HG03159 (cell line): ENCODE results near the gene RTN4RL1.

Experiments used
- ATAC-seq: cut with Tn5 transposase; IDR thresholded peaks from one replicate; pipeline ENCODE4 v1.9.1; 2021; ENCODE audit warnings: mild to moderate bottlenecking, moderate library complexity; ENCODE audit not compliant: unreplicated experiment

RTN4RL1 gene

GRCh38 chr17:2025220-2025621, at the start of gene RTN4RL1:
RTN4RL1 (minus strand) TSS chr17:2025334; CDS start chr17:2024865, 469 bp downstream.
- ATAC-seq: no peak

DNA sequence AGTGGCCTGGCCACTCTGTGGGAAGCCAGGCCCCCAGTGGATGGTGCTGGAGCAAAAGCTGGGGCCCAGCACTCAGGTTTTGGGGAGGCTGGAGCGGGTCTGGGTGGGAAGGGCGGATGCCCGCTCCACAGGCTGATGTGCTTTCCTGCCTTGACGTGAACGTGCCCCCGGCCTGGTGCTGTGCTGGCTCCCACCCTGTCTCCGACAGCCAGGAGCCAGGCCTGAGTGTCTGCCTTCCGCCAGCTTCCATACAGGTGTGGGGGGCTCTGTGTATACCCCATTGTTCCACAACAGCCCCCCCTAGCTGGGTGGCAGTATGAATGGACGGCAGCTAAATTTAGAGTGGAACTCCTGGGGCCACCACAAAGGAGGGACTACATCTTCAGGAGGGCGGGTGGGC, 49.8 kb upstream of the RTN4RL1 start:
- ATAC-seq: no peak

- ATAC-seq: no peak
These were observed 46.5 kb upstream of the RTN4RL1 start for GRCh38 chr17:2071455-2072281.

DNA sequence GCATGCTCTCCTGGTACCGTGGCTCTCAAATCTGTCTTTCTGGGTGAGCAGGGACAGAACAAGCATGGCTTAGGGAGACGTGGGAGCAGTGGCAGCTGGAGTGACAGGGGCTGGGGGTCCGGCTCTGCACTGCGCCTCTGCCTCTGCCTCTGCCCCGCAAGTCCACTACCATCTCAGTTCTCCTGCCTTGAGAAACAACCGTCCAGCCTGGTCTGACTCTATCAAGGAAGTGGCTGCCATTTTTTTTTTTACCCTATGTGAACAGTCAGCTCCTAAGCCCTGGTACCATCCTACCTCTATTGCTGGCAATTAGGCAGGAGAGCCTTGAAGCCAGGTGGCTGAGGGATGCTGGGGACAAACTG, 45.9 kb upstream of the RTN4RL1 start:
- ATAC-seq: no peak

DNA sequence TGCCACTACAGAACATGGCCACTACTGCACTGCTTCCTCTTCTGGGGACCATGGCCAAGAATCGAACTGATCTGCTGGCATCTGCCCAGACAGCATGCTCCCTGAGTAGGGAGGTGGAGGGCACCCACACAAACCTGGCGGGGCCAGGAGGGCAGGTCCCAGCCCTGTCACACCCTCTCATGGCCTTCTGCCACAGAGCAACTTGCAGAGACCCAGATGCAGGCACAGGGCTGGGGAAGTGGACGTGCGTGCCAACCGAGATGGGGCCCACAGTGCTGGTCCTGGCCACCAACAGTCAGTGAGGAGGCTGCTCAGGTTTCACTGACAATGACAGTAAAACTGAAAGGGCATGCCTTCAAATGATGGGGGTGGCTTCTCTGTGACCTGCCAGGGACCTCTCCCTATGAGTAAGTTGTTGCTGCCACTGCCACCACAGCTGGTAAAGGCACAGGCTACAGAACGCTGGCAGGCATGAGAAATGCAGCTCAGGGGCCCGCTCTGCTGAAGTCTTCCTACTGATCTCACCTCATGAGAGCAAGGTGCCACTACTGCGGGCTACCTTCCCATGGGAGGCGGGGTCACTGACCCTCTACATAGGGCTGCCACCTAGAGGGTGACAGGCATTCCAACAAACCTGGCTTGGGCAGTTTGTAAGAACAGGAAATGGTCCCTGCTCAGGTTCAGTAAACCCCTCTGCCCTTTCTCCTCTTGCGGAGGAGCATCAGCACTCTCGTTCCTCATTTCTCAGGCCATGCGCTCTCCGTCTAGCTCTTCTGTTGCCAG, 45.3 kb upstream of the RTN4RL1 start:
- ATAC-seq: peak; percentile 66

DNA sequence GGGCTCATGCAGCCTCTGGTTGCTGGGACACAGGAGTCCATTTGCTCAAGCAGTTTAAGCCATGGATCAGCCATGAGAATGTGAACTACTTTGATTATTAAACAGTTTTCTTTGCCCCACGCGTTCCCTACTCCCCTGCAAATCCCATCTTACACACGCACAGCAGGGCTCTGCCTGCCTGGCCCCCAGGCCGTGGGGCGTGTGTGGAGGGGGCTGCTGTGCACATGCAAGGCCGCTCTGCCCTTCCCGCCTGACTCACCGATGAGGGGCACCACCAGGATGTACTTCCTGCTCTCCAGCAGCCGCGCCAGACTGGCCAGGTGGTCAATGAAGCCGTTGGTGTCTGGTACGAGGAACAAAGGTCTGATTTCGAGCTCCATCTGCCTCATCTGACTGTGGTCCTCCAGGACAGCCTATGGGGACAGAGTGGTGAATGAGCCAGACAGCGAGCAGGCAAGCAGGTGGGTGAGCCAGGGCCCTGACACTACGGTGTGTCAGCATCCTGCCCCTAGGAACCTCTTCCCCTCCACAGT, 43.5 kb upstream of the RTN4RL1 start:
- no peak for ATAC-seq

GRCh38 chr17:2068031-2068518, 42.9 kb upstream of the RTN4RL1 start:
- ATAC-seq: no peak

DNA sequence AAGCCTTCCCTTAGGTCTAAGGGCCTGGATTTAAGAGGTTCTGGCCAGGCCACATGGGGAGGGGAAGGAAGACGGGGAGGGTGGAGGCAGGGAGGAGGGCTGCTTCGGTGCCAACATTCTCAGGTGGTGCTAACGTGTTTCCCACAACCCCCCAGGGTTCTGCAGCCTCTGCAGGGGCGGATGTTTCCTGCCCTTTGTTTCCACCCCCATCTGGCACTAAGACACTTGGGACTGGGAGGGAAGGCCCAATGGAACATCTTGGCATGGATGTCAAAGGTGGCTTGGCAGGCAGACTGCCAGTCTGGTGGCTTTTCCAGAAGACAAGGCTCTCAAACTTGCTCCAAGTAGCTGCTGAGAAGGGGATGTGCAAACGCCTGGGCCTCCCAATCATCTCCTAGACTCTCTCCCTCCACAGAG, 42.5 kb upstream of the RTN4RL1 start:
- ATAC-seq: no peak

GRCh38 chr17:2067048-2067561, 42.0 kb upstream of the RTN4RL1 start:
- no peak for ATAC-seq

GRCh38 chr17:2065949-2066400, 40.8 kb upstream of the RTN4RL1 start:
- no peak for ATAC-seq

- no peak for ATAC-seq
These were observed 40.0 kb upstream of the RTN4RL1 start for GRCh38 chr17:2064980-2065785.

- no peak for ATAC-seq
These were observed 39.4 kb upstream of the RTN4RL1 start for GRCh38 chr17:2064520-2064971.

DNA sequence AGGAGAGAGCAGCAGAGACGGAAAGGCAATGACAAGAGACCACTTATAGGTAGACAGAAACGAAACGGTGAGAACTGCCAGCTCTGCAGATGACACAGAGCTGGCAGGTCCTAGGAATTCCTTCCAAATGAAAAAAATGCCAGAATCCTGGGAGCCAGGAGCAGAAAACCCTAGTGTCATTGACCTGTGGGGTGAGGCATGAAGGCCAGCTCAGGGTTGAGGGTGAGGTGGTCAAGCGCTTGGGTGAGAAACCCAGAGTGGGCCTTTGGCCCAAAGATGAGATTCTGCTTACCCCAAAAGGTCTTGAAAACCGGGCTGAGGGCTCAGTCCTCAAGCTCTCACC, 39.0 kb upstream of the RTN4RL1 start:
- no peak for ATAC-seq

DNA sequence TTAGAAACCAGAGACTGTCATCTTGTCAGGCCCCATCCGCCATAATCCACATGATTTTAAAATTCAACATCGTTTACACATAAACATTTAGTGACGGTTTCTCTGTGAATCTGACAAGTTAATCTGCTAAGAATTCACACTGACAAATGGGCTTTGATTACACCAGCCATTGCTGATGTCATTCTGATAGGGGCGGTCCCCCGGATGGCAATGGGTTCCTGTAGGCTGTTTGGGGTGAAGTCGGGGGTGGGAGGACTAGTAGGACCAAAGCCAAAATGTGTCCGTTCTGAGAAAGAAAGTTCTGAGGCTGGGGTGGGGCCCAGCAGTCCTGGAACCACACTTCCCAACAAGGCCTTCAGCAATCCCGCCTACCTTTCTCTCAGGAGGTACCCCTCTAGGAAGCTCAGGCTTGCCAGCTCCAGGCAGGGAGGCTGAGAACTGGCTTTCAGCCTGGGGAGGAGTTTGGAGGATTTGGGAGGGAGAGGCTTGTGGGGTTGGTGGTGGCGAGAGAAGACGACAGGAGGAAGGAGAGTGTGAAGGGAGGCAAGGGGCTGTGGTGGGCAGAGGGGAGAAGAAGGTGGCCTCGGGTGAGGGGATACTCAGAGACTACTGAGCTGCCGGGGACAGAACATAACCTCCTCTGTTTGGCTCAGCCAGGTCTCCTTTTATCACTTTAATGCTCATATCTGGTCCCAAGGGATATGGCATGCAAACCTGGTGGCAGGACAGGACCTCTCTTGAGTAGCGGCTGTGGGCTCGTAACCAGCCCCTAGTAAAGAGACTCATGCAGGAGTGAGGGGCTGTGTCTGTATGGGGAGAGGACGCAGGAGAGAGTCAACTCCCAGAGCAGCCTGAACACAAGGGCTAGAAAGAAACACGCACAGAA, 38.4 kb upstream of the RTN4RL1 start:
- no peak for ATAC-seq

DNA sequence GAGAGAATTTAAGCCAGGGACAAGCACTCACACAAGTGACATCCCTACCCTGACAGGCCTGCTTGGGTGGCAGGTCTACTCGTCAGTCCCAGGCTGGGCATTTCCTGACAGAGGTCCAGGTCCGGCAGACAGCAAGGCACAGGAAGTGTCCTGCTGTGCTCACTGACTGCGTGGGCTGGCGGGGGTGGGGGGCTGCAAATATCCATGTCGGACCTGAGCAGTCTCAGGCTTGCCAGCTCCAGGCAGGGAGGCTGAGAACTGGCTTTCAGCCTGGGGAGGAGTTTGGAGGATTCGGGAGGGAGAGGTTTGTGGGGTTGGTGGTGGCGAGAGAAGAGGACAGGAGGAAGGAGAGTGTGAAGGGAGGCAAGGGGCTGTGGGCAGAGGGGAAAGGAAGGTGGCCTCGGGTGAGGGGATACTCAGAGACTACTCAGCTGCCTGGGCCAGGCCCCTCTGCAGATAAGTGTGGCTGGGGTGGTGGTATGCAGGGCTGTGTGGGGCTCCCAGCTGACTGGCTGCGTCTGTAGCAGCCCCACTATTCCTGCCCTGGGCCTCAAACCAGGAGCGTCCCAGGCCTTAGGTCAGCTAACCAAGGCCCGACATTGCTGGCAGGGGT, 37.5 kb upstream of the RTN4RL1 start:
- ATAC-seq: no peak

DNA sequence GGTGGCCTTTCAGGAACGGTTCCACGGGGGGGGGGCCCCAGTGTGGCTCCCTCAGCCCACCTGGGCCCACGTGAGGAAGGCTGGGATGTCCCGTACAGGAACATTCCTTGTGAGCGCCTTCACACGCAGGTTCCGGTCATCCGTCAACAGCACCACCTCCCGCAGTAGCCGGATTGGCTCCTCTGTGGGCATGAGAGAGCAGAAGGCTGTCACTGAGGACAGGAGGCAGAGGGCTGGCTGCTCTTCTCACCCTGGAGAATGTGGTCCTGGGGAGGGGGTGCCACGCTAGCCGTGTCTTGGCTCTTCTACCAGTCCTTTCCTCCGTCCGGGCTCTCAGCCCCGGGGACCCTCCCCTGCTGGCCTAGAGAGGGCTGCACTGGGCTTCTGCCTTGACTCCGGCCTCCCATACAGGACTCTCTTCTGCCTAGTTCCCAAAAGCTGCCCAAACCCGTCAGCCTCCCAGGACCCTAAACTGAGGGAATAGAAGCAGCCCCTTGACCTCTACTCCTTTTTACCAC, 36.4 kb upstream of the RTN4RL1 start:
- no peak for ATAC-seq

DNA sequence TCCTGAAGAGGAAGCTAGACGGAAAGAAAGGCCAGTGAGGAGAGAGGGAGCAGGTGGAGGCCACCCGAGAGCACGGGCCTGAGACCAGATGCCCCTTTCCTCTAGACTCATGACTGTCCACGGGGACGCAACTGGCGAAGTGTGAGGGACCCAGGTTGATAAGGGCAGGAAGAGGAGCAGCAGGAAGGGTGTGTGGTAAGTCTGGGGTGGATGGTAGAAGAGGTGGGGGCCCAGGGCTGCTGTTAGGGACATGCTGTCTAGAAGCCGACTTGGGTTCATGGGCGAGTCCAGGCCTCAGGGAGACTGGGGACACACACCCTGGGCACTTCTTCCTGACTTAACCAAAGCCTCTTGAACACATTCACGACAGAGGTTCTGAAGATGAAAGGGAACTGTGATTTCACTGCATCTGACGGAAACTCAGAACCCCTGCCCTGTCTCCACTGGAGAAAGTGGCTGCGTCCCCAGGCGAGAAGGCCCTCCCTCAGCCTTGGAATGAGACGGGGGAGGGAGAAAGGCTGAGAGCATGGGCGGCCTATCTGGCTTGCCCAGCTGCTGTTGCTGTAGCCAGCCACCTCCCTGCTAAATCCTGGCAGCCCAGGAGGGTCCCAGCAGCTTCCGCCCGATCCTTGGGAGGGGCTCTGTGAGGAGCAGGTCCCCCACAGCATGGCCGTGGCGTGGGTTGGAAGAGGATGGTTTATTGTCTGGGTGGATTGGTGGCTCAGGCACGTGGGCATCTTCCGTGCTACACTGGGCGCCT, 35.7 kb upstream of the RTN4RL1 start:
- no peak for ATAC-seq

GRCh38 chr17:2060385-2060658, 35.2 kb upstream of the RTN4RL1 start:
- ATAC-seq: no peak
